CD14-positive monocyte (primary cell): ENCODE measurements around the gene HIF1A. TPM values are rescaled to one million over a fixed set of nuclear protein-coding genes. Genes with fewer than 3 reads are reported as not detected.

ENCODE experiments used
- DNase-seq, 3 donors: peaks; one replicate each; pipeline ENCODE4 v3.0.0-alpha.2; 2011 to 2022
- H2AFZ ChIP-seq: 2 replicates; pipeline ENCODE4 v1.6.0; 2012; ENCODE audit warnings: mild to moderate bottlenecking, low read depth, low read length, inconsistent platforms; ENCODE audit not compliant: insufficient read depth, poor library complexity, severe bottlenecking
- H3K27ac ChIP-seq, 2 donors: 1 replicate in 1 of 2; 2 replicates in 1 of 2; pipeline ENCODE4 v1.5.1; 2012 to 2013; ENCODE audit warnings: low read length in 2 of 2, control low read depth in 1 of 2, inconsistent platforms in 1 of 2, low read depth in 1 of 2, mild to moderate bottlenecking in 1 of 2
- H3K27me3 ChIP-seq, 2 donors: one replicate each; pipeline versions ENCODE4 v1.6.0 to v1.6.1; 2011 to 2013; ENCODE audit warnings: low read length in 2 of 2; ENCODE audit not compliant: control insufficient read depth in 2 of 2, insufficient read depth in 2 of 2
- H3K36me3 ChIP-seq, 2 donors: replicated peaks in 1 of 2; 1 replicate in 1 of 2; 2 replicates in 1 of 2; pipeline versions ENCODE4 v1.5.1 to v1.6.1; 2012 to 2013; ENCODE audit warnings: low read length in 2 of 2, control low read depth in 1 of 2, inconsistent platforms in 1 of 2, mild to moderate bottlenecking in 1 of 2; ENCODE audit not compliant: insufficient read depth in 2 of 2, control insufficient read depth in 1 of 2
- H3K4me1 ChIP-seq, 2 donors: 1 replicate in 1 of 2; 2 replicates in 1 of 2; pipeline versions ENCODE4 v1.5.1 to v1.6.1; 2012 to 2013; ENCODE audit warnings: low read length in 2 of 2, control low read depth in 1 of 2, inconsistent platforms in 1 of 2, mild to moderate bottlenecking in 1 of 2, moderate library complexity in 1 of 2; ENCODE audit not compliant: insufficient read depth in 2 of 2, control insufficient read depth in 1 of 2
- H3K4me2 ChIP-seq: replicated peaks from 2 replicates; pipeline ENCODE3; 2012; ENCODE audit warnings: low read length, moderate library complexity, mild to moderate bottlenecking; ENCODE audit not compliant: poor library complexity, severe bottlenecking; ENCODE audit errors: extremely low read depth
- H3K4me3 ChIP-seq, 3 experiments: fragments of 200-600 bp in 1 of 3; sonication (generic) in 1 of 3; replicated peaks in 1 of 3; 1 replicate in 2 of 3; 2 replicates in 1 of 3; pipeline ENCODE4 v1.5.1; 2011 to 2013; ENCODE audit warnings: low read length in 3 of 3, mild to moderate bottlenecking in 3 of 3, control low read depth in 2 of 3, low read depth in 2 of 3, inconsistent platforms in 1 of 3, moderate library complexity in 1 of 3
- H3K79me2 ChIP-seq: 2 replicates; pipeline ENCODE4 v1.6.0; 2012; ENCODE audit warnings: mild to moderate bottlenecking, control low read depth, inconsistent platforms, low read length, moderate library complexity; ENCODE audit not compliant: insufficient read depth
- H3K9ac ChIP-seq: 2 replicates; pipeline ENCODE4 v1.6.0; 2017; ENCODE audit warnings: low read length, mild to moderate bottlenecking; ENCODE audit not compliant: insufficient read depth, poor library complexity, severe bottlenecking
- H3K9me3 ChIP-seq, 2 donors: replicated peaks in 1 of 2; 1 replicate in 1 of 2; 2 replicates in 1 of 2; pipeline versions ENCODE4 v1.5.1 to v1.6.1; 2012 to 2013; ENCODE audit warnings: low read length in 2 of 2, control low read depth in 1 of 2; ENCODE audit not compliant: control insufficient read depth in 1 of 2, insufficient read depth in 1 of 2
- H4K20me1 ChIP-seq: 2 replicates; pipeline ENCODE4 v1.6.0; 2012; ENCODE audit warnings: mild to moderate bottlenecking, low read length, control low read depth, moderate library complexity; ENCODE audit not compliant: insufficient read depth
- H3K27ac Mint-ChIP-seq, 7 donors: one replicate each; pipeline ENCODE4 v1.8.0; 2020; ENCODE audit warnings: mild to moderate bottlenecking in 7 of 7, mixed read lengths in 7 of 7, moderate library complexity in 6 of 7, inconsistent platforms in 2 of 7
- H3K27me3 Mint-ChIP-seq, 3 donors: one replicate each; pipeline ENCODE4 v1.8.0; 2021 to 2022; ENCODE audit warnings: low read depth in 3 of 3, mild to moderate bottlenecking in 3 of 3, mixed read lengths in 3 of 3, moderate library complexity in 3 of 3, inconsistent platforms in 1 of 3
- H3K36me3 Mint-ChIP-seq, 2 donors: one replicate each; pipeline ENCODE4 v1.8.0; 2020; ENCODE audit warnings: mixed read lengths in 2 of 2, inconsistent platforms in 1 of 2, mild to moderate bottlenecking in 1 of 2
- H3K4me1 Mint-ChIP-seq: one replicate; pipeline ENCODE4 v1.8.0; 2020; ENCODE audit warnings: mild to moderate bottlenecking, mixed read lengths
- H3K4me3 Mint-ChIP-seq, 2 donors: one replicate each; pipeline ENCODE4 v1.8.0; 2020; ENCODE audit warnings: mild to moderate bottlenecking in 2 of 2, mixed read lengths in 2 of 2, moderate library complexity in 1 of 2
- H3K9me3 Mint-ChIP-seq, 7 donors: one replicate each; pipeline ENCODE4 v1.8.0; 2020 to 2022; ENCODE audit warnings: mixed read lengths in 7 of 7, mild to moderate bottlenecking in 6 of 7, moderate library complexity in 6 of 7, inconsistent platforms in 2 of 7
- WGBS: methylation state at CpG from one replicate; pipeline ENCODE4 v1.1.5; 2013; ENCODE audit warnings: missing lambda C conversion rate; ENCODE audit not compliant: insufficient coverage; 5-methylcytosine and 5-hydroxymethylcytosine counted together
- intact Hi-C, 2 donors: fragments of 100-400 bp; cut with micrococcal nuclease; formaldehyde crosslinking; loops; one replicate each; pipeline versions ENCODE4 v1.15.0 to v1.15.1; 2023
- polyA minus RNA-seq: library from RNA; depleted of rRNA, polyadenylated mRNA; stranded (reverse); fragments of >200 nt; gene quantifications from 2 replicates; pipeline ENCODE4 v1.2.3, GENCODE V29; 2012
- polyA plus RNA-seq, 3 donors: library from polyadenylated mRNA; depleted of rRNA in 1 of 3; unstranded in 2 of 3; stranded (reverse) in 1 of 3; fragments of 300-500 nt in 2 of 3; fragments of >200 nt in 1 of 3; fragmentation: Illumina TruSeq in 2 of 3; gene quantifications; 1 replicate in 2 of 3; 2 replicates in 1 of 3; pipeline ENCODE4 v1.2.3, GENCODE V29; 2012 to 2021
- total RNA-seq, 12 experiments: library from RNA in 1 of 12; stranded (reverse) in 1 of 12; fragments of 120-200 nt in 1 of 12; gene quantifications; one replicate each; pipeline ENCODE4 v1.2.4 and lab custom pipeline; 2013 to 2026; ENCODE audit warnings: mixed read lengths in 6 of 12, inconsistent platforms in 1 of 12
- TF ChIP-seq, protein P1 (sequence below): fragments of 200-600 bp; IDR thresholded peaks from one replicate; pipeline ENCODE4 v1.8.0; 2022; ENCODE audit warnings: antibody characterized with exemption, mild to moderate bottlenecking

HIF1A gene
- total RNA-seq (2013): 189 TPM
- polyA plus RNA-seq: 100 to 1,000 TPM in 2 of 3 donors, 10 to 100 TPM in 1; 79.0 to 137 (median 137) TPM
- polyA minus RNA-seq: 191 and 226 TPM in 2 replicates
- total RNA-seq (lab: John Stamatoyannopoulos, UW): 482 to 1,350 (median 908) reads per million in 11 experiments

GRCh38 chr14:61694830-61695694, at the start of gene HIF1A:
HIF1A (plus strand) TSS chr14:61695513; CDS start chr14:61695805, 292 bp downstream.
- intact Hi-C loops: no loop called here

More at GRCh38 chr14:61694830-61695694, at the start of gene HIF1A:
- Histone ChIP-seq H3K4me2 (peak within 1 kb of the TSS; percentile 85), H4K20me1 (peaks cover 47% of the 10 kb centered on the region), H3K79me2 (peaks cover 48% of the 10 kb centered on the region), H3K9me3 (no peaks in the 10 kb centered on the region), H2AFZ (peak within 1 kb of the TSS; percentile 85), H3K27ac (peak within 1 kb of the TSS; percentile 90 to 98), H3K36me3 (no peaks in the 10 kb centered on the region), H3K4me1 (peaks cover 16 to 37% of the 10 kb centered on the region in 2 donors), H3K9ac (peak within 1 kb of the TSS; percentile 94), H3K27me3 (no peaks in the 10 kb centered on the region), H3K4me3 (peak within 1 kb of the TSS; percentile 68 to 99 (median 89))
- H3K27ac Mint-ChIP-seq: peak within 1 kb of the TSS; percentile 94 to 98 (median 97)
- H3K4me3 Mint-ChIP-seq: peak within 1 kb of the TSS; percentile 95 to 97
- H3K9me3 Mint-ChIP-seq: peaks cover 0 to 5% (median 0%) of the 10 kb centered on the region in 7 donors
- H3K4me1 Mint-ChIP-seq: peaks cover 13% of the 10 kb centered on the region
- DNase-seq: peak; percentile 96 to 98 (median 98)
- H3K27me3 Mint-ChIP-seq: peaks cover 0 to 4% (median 3%) of the 10 kb centered on the region in 3 donors
- peaks cover 3 to 27% of the 10 kb centered on the region in 2 donors for H3K36me3 Mint-ChIP-seq
- under 1% methylated on average over 66 of the region's 68 CpGs for WGBS
- TF ChIP-seq, protein P1, sequence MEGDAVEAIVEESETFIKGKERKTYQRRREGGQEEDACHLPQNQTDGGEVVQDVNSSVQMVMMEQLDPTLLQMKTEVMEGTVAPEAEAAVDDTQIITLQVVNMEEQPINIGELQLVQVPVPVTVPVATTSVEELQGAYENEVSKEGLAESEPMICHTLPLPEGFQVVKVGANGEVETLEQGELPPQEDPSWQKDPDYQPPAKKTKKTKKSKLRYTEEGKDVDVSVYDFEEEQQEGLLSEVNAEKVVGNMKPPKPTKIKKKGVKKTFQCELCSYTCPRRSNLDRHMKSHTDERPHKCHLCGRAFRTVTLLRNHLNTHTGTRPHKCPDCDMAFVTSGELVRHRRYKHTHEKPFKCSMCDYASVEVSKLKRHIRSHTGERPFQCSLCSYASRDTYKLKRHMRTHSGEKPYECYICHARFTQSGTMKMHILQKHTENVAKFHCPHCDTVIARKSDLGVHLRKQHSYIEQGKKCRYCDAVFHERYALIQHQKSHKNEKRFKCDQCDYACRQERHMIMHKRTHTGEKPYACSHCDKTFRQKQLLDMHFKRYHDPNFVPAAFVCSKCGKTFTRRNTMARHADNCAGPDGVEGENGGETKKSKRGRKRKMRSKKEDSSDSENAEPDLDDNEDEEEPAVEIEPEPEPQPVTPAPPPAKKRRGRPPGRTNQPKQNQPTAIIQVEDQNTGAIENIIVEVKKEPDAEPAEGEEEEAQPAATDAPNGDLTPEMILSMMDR: no peak
